Activated CD8-positive, alpha-beta T cell treated with anti-CD3 and anti-CD28 coated beads for 36 hours (primary cell): ENCODE measurements around the gene SPECC1. TPM values are rescaled to one million over a fixed set of nuclear protein-coding genes. Genes with fewer than 3 reads are reported as not detected.

Experiments used
- ATAC-seq: fragments of 200-7000 bp; cut with Tn5 transposase; one replicate; pipeline ENCODE4 v1.10.0; 2021; ENCODE audit warnings: mild to moderate bottlenecking, moderate library complexity
- CTCF ChIA-PET: fragments of 350-600 bp; sonication (Branson Sonifier 250); formaldehyde crosslinking; loops from one replicate; lab custom pipeline; 2021; ENCODE audit warnings: antibody characterized with exemption; lab: Charles Lee
- POLR2A ChIA-PET: fragments of 350-600 bp; sonication (Branson Sonifier 250); formaldehyde crosslinking; loops from one replicate; lab custom pipeline; 2021; ENCODE audit warnings: antibody characterized with exemption; lab: Charles Lee
- DNase-seq: peaks from one replicate; pipeline ENCODE4 v3.0.0-alpha.2; 2020
- H3K27ac Mint-ChIP-seq: one replicate; pipeline ENCODE4 v1.8.0; 2021; ENCODE audit warnings: mild to moderate bottlenecking, mixed read lengths
- H3K27me3 Mint-ChIP-seq: one replicate; pipeline ENCODE4 v1.8.0; 2021; ENCODE audit warnings: mixed read lengths
- H3K36me3 Mint-ChIP-seq: one replicate; pipeline ENCODE4 v1.8.0; 2021; ENCODE audit warnings: low read depth, mixed read lengths
- H3K4me1 Mint-ChIP-seq: one replicate; pipeline ENCODE4 v1.8.0; 2021; ENCODE audit warnings: low read depth, mixed read lengths
- H3K4me3 Mint-ChIP-seq: one replicate; pipeline ENCODE4 v1.8.0; 2021; ENCODE audit warnings: mild to moderate bottlenecking, moderate library complexity, mixed read lengths
- H3K9me3 Mint-ChIP-seq: one replicate; pipeline ENCODE4 v1.8.0; 2021; ENCODE audit warnings: mixed read lengths
- CTCF ChIP-seq: fragments of 200-600 bp; IDR thresholded peaks from one replicate; pipeline ENCODE4 v1.8.0; 2022; ENCODE audit warnings: antibody characterized with exemption, mild to moderate bottlenecking
- intact Hi-C: fragments of 100-400 bp; cut with micrococcal nuclease; formaldehyde crosslinking; loops from one replicate; pipeline ENCODE4 v1.10.0; 2022
- total RNA-seq, 2 experiments: library from RNA; stranded (reverse); gene quantifications; one replicate each; pipeline ENCODE4 v1.2.3, GENCODE V29; 2021

SPECC1 gene
- total RNA-seq, 2 experiments from 2014 or later, result 9.9 to 10.3 TPM

GRCh38 chr17:20092261-20092867 lies 83.2 kb downstream of the SPECC1 start:
- Mint-ChIP-seq H3K4me1 (peaks cover 5% of the 10 kb centered on the region), H3K36me3 (no peaks in the 10 kb centered on the region), H3K4me3 (no peak overlapping the region), H3K27me3 (peaks cover 1% of the 10 kb centered on the region), H3K27ac (no peak overlapping the region), H3K9me3 (no peaks in the 10 kb centered on the region)
- intact Hi-C loops, result no loop called here
- DNase-seq (no peak), ATAC-seq (no peak)
- ChIA-PET POLR2A (no interaction called here), CTCF (no interaction called here)
- no peak for TF ChIP-seq CTCF

- no peak overlapping the region for H3K4me3 Mint-ChIP-seq
- no peaks in the 10 kb centered on the region for H3K9me3 Mint-ChIP-seq
- intact Hi-C loops, result no loop called here
- no peak for ATAC-seq
- ChIA-PET POLR2A (no interaction called here), CTCF (no interaction called here)
- peaks cover 5% of the 10 kb centered on the region for H3K4me1 Mint-ChIP-seq
- no peak for TF ChIP-seq CTCF
- H3K36me3 Mint-ChIP-seq, result no peaks in the 10 kb centered on the region
- H3K27ac Mint-ChIP-seq, result no peak overlapping the region
- DNase-seq, result no peak
- peaks cover 1% of the 10 kb centered on the region for H3K27me3 Mint-ChIP-seq
Observed at GRCh38 chr17:20092973-20093626, 83.9 kb downstream of the SPECC1 start.

GRCh38 chr17:20094777-20095176 lies 85.6 kb downstream of the SPECC1 start:
- intact Hi-C loops, result no loop called here
- POLR2A ChIA-PET, result no interaction called here
- Mint-ChIP-seq H3K36me3 (no peaks in the 10 kb centered on the region), H3K27me3 (peaks cover 1% of the 10 kb centered on the region), H3K4me1 (peaks cover 5% of the 10 kb centered on the region), H3K27ac (no peak overlapping the region), H3K9me3 (no peaks in the 10 kb centered on the region), H3K4me3 (no peak overlapping the region)
- ATAC-seq (no peak), DNase-seq (no peak)
- no peak for TF ChIP-seq CTCF
- CTCF ChIA-PET, result no interaction called here

- Mint-ChIP-seq H3K4me1 (no peaks in the 10 kb centered on the region), H3K4me3 (no peak overlapping the region), H3K27me3 (peaks cover 1% of the 10 kb centered on the region), H3K27ac (no peak overlapping the region), H3K36me3 (no peaks in the 10 kb centered on the region), H3K9me3 (no peaks in the 10 kb centered on the region)
- ChIA-PET CTCF (interaction anchor here (1.1 kb wide), 1 partner anchor 103 kb away, joined by 3 read pairs; no protein-coding TSS in a partner anchor), POLR2A (no interaction called here)
- DNase-seq, result no peak
- ATAC-seq, result no peak
- intact Hi-C loops, result no loop called here
- TF ChIP-seq CTCF, result no peak
Observed at GRCh38 chr17:20095336-20096080, 86.3 kb downstream of the SPECC1 start.

- ATAC-seq, result no peak
- H3K4me1 Mint-ChIP-seq, result no peaks in the 10 kb centered on the region
- no peak overlapping the region for H3K27ac Mint-ChIP-seq
- H3K9me3 Mint-ChIP-seq, result no peaks in the 10 kb centered on the region
- no peaks in the 10 kb centered on the region for H3K36me3 Mint-ChIP-seq
- no peak overlapping the region for H3K4me3 Mint-ChIP-seq
- POLR2A ChIA-PET, result no interaction called here
- TF ChIP-seq CTCF, result no peak
- no peak for DNase-seq
- CTCF ChIA-PET, result no interaction called here
- H3K27me3 Mint-ChIP-seq, result peaks cover 1% of the 10 kb centered on the region
- intact Hi-C loops, result no loop called here
Observed at GRCh38 chr17:20096430-20096829, 87.3 kb downstream of the SPECC1 start.
